VCaP (cell line): Measurements from ENCODE around the gene TFR2.
"Not testable (repeated sequence)": the region's sequence is repeated elsewhere in the genome, so short reads cannot be mapped to it uniquely, and the experiment has no call there.

Experiments
- H3K27ac ChIP-seq: fragments of 450-650 bp; 2 replicates; pipeline ENCODE4 v1.5.1; 2017
- TF ChIP-seq, protein P1 (sequence below): fragments of 450-650 bp; conservative IDR thresholded peaks from 2 replicates; pipeline ENCODE4 v1.5.1; 2017; ENCODE audit warnings: mild to moderate bottlenecking, moderate library complexity

Gene TFR2

DNA sequence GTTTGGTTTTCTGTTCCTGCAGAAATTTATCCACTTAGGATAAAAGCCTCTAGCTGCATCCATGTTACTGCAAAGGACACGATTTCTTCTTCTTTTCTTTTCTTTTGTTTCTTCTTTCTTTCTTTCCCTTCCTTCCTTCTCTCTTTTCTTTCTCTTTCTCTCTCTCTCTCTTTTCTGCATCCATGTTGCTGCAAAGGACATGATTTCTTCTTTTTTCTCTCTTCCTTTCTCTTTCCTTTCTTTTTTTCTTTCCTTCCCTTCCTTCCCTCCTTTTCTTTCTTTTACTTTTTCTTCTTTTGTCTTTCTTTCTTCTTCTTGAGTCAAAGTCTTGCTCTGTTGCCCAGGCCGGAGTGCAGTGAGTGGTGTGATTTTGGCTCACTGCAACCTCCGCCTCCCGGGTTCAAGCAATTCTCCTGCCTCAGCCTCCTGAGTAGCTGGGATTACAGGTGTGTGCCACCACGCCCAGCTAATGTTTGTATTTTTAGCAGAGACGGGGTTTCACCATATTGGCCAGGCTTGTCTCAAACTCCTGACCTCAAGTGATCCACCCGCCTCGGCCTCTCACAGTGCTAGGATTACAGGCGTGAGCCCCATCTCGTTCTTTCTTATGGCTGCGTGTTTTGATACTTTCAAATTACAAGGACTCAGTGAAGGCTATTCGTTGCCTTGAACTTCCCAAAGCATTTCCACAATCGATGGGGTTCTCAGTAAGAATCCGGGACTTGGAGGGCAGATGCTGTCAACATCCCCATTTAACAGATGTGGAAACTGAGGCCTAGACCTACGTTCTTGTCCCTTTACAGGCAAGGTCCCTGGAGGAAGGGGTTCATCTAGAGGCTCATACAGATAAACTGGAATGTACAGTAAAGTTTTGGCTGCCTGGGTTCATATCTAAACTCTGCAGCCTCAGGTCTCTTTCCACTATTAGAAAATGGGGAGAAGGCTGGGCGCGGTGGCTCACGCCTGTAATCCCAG is 30.3 kb upstream of the TFR2 start:
- TF ChIP-seq, protein P1, sequence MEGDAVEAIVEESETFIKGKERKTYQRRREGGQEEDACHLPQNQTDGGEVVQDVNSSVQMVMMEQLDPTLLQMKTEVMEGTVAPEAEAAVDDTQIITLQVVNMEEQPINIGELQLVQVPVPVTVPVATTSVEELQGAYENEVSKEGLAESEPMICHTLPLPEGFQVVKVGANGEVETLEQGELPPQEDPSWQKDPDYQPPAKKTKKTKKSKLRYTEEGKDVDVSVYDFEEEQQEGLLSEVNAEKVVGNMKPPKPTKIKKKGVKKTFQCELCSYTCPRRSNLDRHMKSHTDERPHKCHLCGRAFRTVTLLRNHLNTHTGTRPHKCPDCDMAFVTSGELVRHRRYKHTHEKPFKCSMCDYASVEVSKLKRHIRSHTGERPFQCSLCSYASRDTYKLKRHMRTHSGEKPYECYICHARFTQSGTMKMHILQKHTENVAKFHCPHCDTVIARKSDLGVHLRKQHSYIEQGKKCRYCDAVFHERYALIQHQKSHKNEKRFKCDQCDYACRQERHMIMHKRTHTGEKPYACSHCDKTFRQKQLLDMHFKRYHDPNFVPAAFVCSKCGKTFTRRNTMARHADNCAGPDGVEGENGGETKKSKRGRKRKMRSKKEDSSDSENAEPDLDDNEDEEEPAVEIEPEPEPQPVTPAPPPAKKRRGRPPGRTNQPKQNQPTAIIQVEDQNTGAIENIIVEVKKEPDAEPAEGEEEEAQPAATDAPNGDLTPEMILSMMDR = no peak
- no peak overlapping the region for H3K27ac ChIP-seq

DNA sequence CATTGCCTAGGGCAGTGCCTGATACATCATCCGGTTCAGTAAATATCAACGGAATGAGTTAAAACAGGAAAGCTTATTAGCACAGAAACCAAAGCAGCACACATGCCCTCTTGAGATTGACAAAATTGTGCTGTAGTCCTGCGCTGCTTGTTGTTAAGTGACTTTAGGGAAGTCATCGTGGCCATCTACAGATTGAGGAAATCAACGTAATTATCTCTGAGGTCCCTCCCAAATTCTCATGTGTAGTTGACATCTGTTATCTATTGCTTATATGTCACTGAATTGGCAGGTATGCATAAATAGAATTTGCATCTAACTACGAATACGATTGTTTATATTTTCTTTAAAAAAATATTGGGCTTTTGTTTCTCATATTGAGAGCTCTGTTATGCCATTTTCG is 28.7 kb upstream of the TFR2 start:
- TF ChIP-seq, protein P1 = no peak

DNA sequence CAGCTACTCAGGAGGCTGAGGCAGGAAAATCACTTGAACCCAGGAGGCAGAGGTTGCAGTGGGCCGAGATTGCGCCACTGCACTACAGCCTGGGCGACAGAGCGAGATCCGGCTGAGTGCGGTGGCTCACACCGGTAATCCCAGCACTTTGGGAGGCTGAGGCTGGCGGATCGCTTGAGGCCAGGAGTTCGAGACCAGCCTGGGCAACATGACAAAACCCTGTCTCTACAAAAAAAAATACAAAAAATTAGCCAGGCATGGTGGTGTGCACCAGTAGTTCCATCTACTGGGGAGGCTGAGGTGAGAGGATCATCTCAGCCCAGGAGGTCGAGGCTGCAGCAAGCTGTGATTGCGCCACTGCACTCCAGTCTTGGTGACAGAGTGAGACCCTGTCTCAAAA is 27.8 kb upstream of the TFR2 start:
- not testable (repeated sequence) for H3K27ac ChIP-seq

More for the DNA sequence above, 28.7 kb upstream of the TFR2 start:
- H3K27ac ChIP-seq = no peak overlapping the region

DNA sequence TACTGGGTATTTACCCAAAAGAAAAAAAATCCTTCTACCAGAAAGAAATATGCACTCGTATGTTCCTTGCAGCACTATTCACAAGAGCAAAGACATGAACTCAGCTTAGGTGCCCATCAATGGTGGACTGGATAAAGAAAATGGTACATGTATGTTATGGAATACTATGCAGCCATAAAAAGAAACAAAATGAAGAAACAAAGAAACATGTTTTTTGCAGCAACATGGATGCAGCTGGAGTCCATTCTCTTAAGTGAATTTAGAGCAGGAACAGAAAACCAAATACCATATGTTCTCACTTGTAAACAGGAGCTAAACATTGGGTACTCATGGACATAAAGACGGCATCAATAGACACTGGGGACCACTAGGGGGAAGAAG is 26.7 kb upstream of the TFR2 start:
- no peak overlapping the region for H3K27ac ChIP-seq
- TF ChIP-seq, protein P1 = no peak

DNA sequence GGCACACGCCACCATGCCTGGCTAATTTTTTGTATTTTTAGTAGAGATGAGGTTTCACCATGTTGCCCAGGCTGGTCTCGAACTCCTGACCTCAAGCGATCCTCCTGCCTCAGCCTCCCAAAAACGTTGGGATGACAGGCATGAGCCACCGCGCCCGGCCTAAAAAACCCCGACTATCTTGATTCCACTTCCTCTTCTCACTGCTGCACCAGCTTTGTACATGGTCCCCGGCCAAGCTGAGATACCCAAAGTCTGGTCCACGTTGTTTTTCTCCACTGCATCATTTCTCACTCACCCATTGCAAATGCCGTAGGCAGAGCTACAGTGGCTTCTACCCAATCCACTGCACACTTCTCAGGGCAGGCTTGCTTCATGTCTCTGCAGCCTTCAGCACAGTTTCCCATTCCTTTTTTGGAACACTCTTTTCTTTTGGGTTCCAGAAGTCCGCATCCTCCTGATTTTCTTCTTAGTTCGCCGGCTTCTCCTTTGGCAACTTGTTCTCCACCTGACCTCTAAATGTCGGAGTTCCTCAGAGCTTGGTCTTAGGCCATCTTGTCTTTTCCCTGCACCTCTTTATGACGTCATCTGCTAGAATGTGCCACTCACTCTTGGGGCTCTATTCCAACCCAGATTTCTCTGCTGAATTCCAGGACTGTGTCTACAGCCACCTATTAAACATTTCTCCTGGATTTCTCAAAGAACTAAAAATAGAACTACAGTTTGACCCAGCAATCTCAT is 26.1 kb upstream of the TFR2 start:
- H3K27ac ChIP-seq = no peak overlapping the region
- TF ChIP-seq, protein P1 = no peak

DNA sequence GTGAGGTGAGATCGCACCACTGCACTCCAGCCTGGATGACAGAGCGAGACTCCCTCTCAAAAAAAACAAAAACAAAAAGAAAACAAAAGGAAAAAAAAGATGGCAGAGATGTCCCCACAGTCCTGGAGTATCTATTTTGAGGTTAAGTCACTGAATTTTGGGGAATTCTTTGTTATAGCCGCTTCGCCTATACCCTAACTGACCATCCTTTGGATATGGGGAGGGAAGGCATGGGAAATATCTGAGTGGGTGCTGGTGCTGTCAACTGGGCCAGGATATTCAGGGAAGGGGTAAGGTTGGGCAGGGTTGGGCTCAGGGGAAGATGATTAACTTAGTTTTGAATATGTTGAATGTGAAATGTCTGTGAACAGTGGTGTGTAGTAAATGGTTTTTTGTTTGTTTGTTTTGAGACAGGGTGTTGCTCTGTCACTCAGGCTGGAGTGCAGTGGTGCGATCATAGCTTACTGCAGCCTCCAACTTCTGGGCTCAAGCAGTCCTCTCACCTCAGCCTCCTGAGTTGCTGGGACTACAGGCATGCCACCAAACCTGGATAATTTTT is 23.9 kb upstream of the TFR2 start:
- TF ChIP-seq, protein P1 = no peak

DNA sequence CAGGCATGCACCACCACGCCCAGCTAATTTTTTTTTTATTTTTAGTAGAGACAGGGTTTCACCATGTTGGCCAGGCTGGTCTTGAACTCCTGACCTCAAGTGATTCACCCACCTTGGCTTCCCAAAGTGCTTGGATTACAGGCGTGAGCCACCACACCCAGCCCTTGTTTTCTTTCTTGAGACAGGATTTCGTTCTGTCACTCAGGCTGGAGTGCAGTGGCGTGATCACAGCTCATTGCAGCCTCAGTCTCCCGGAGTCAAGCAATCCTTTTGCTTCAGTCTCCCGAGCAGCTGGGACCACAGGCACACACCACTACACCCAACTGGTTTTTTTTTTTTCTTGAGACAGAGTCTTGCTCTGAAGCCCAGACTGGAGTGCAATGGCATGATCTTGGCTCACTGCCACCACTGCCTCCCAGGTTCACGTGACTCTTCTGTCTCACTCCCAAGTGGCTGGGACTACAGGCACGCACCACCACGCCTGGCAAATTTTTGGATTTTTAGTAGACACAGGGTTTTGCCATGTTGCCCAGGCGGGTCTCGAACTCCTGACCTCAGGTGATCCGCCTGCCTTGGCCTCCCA is 20.9 kb upstream of the TFR2 start:
- H3K27ac ChIP-seq = not testable (repeated sequence)

More for the DNA sequence above, 23.9 kb upstream of the TFR2 start:
- H3K27ac ChIP-seq = no peak overlapping the region

DNA sequence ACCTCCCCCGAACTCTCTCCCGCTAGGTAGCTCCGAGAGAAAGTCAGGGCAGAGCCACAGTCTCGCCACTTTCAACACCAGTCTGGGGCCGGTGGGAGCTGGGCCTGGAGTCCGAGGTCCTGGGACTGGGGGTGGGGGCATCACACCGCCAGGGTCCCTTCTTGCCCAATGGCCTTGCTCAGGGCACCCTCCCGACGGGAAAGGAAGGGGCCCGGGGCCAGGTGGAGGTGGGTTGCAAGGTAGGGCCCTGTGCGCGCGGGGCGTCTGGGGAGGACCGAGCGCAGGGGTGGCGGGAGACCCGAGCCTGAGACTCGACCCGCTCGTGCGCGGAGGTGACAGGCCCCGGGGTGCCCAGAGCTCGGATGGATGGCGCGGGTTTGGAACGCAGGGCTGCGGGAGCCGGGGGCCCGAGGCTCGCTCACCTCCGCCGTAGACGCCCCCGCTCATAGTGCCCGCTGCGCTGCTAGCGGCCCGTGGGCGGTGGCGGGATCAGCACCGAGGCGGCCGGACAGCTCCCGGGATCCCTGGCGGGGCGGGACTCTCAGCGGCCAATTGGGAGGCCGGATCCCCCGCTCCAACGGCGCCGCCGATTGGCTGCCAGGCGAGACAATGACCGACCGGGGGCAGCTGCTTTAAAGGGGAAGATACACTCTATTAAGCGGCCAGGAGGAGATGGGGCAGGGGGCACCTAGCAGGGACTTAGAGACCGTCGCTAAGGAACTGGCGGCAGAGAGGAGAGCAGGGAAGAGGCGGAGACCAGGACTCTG is 14.7 kb upstream of the TFR2 start, which contains the start of gene ACTL6B:
Gene ACTL6B, minus strand, starts transcription at position 541 of the 767 bp plus-strand sequence. Its CDS starts 94 bp downstream, at position 447.
- TF ChIP-seq, protein P1 = no peak
- H3K27ac ChIP-seq = peak within 1 kb of the TSS; percentile 73
